ENCODE data around the gene COG5.

GRCh38 chr7:107528461-107528860 lies 35.3 kb downstream of the COG5 start:
- TF ChIP-seq CTCF (conservative IDR thresholded peaks at IDR 0.05; ENCODE audit: low read depth in 2 of 2), result no peak
- no peak for TF ChIP-seq POLR2AphosphoS5 (IDR thresholded peaks at IDR 0.05; ENCODE audit: low read depth)
